SKM-1 (cell line): ENCODE results near the gene CDC26.
"Not testable (repeated sequence)": the region's sequence is repeated elsewhere in the genome, so short reads cannot be mapped to it uniquely, and the experiment has no call there.

ENCODE experiments used
- DNase-seq: peaks from one replicate; lab custom pipeline; 2025; ENCODE audit not compliant: unreplicated experiment; lab: John Stamatoyannopoulos, UW

The CDC26 gene

GRCh38 chr9:113244556-113244955 lies 30.8 kb downstream of the CDC26 start:
- DNase-seq, result no peak

GRCh38 chr9:113241161-113241560 lies 34.2 kb downstream of the CDC26 start:
- DNase-seq, result no peak

- no peak for DNase-seq
Measured at GRCh38 chr9:113238859-113239232, 36.5 kb downstream of the CDC26 start.

- no peak for DNase-seq
Measured at GRCh38 chr9:113238202-113238858, 37.0 kb downstream of the CDC26 start.

GRCh38 chr9:113237026-113237425 lies 38.3 kb downstream of the CDC26 start:
- DNase-seq, result no peak

GRCh38 chr9:113235701-113236255 lies 39.6 kb downstream of the CDC26 start:
- not testable (repeated sequence) for DNase-seq

- DNase-seq, result no peak
Measured at GRCh38 chr9:113231701-113232100, 43.7 kb downstream of the CDC26 start.

- DNase-seq, result no peak
Measured at GRCh38 chr9:113228130-113228665, 47.2 kb downstream of the CDC26 start.

- no peak for DNase-seq
Measured at GRCh38 chr9:113227436-113227835, 47.9 kb downstream of the CDC26 start.

- no peak for DNase-seq
Measured at GRCh38 chr9:113223963-113224362, 51.4 kb downstream of the CDC26 start.

GRCh38 chr9:113222482-113222841 lies 52.9 kb downstream of the CDC26 start:
- DNase-seq, result no peak

GRCh38 chr9:113221800-113222481 lies 53.4 kb downstream of the CDC26 start:
- DNase-seq, result no peak

GRCh38 chr9:113221003-113221799 lies 54.2 kb downstream of the CDC26 start, which contains the start of the genes FKBP15 and SLC31A1:
Gene FKBP15 (minus strand): TSS chr9:113221277. CDS start chr9:113221243, 34 bp downstream.
Gene SLC31A1 (plus strand): TSS chr9:113221544. CDS start chr9:113256149, 34,605 bp downstream.
- peak; percentile 87 for DNase-seq

- no peak for DNase-seq
Measured at GRCh38 chr9:113220467-113221002, 54.8 kb downstream of the CDC26 start.

- no peak for DNase-seq
Measured at GRCh38 chr9:113219969-113220368, 55.4 kb downstream of the CDC26 start.

- no peak for DNase-seq
Measured at GRCh38 chr9:113219186-113219936, 56.0 kb downstream of the CDC26 start.
